Body of pancreas (tissue), 4 donors: ENCODE data around the gene MIGA2. TPM values are rescaled to one million over a fixed set of nuclear protein-coding genes. Genes with fewer than 3 reads are reported as not detected.
A peak's percentile ranks its signal among the peaks of the same experiment; 100 is the strongest.

Experiments used
- ATAC-seq: fragments of 150-250 bp; one replicate; pipeline ENCODE4 v1.9.1; 2016
- DNase-seq, 4 donors: peaks; one replicate each; pipeline ENCODE4 v3.0.0-alpha.2; 2019
- H3K27ac ChIP-seq, 4 donors: fragments of 200-600 bp; sonication (generic); 1 replicate in 3 of 4; 2 replicates in 1 of 4; pipeline versions ENCODE4 v1.5.1 to v1.6.1; 2016 to 2019; ENCODE audit warnings: mild to moderate bottlenecking in 1 of 4, mixed read lengths in 1 of 4, moderate library complexity in 1 of 4
- H3K27me3 ChIP-seq, 2 donors: fragments of 200-600 bp; sonication (generic); one replicate each; pipeline ENCODE4 v1.6.0; 2016; ENCODE audit warnings: mild to moderate bottlenecking in 1 of 2
- H3K36me3 ChIP-seq, 2 donors: fragments of 200-600 bp; sonication (generic); replicated peaks in 1 of 2; 2 replicates each; pipeline ENCODE4 v1.5.1; 2016; ENCODE audit warnings: low read depth in 2 of 2; ENCODE audit not compliant: insufficient read depth in 1 of 2
- H3K4me1 ChIP-seq: fragments of 200-600 bp; sonication (generic); one replicate; pipeline ENCODE4 v1.6.0; 2016
- H3K4me3 ChIP-seq, 2 donors: fragments of 200-600 bp; sonication (generic); 1 replicate in 1 of 2; 2 replicates in 1 of 2; pipeline ENCODE4 v1.5.1; 2016 to 2019
- H3K9me3 ChIP-seq, 3 donors: fragments of 200-600 bp; sonication (generic); 1 replicate in 2 of 3; 2 replicates in 1 of 3; pipeline ENCODE4 v1.5.1; 2016
- POLR2A ChIP-seq, 3 donors: fragments of 450-650 bp; IDR thresholded peaks; one replicate each; pipeline ENCODE4 v1.6.1; 2016; ENCODE audit warnings: antibody characterized with exemption in 3 of 3, mild to moderate bottlenecking in 2 of 3
- WGBS, 2 donors: methylation state at CpG; one replicate each; pipeline ENCODE4 v1.1.5; 2017; 5-methylcytosine and 5-hydroxymethylcytosine counted together
- intact Hi-C: fragments of 100-400 bp; cut with DNase I; formaldehyde crosslinking; loops from one replicate; pipeline ENCODE4 v1.15.1; 2023
- total RNA-seq, 2 donors: library from RNA; depleted of rRNA; stranded (reverse); fragments of >200 nt; gene quantifications; one replicate each; pipeline ENCODE4 v1.1.0, GENCODE V29; 2016
- TF ChIP-seq, protein P1 (sequence below), 7 experiments: fragments of 450-650 bp in 4 of 7; fragments of 200-600 bp in 3 of 7; sonication (generic) in 3 of 7; IDR thresholded peaks; one replicate each; pipeline ENCODE4 v1.5.1; 2016 to 2019; ENCODE audit warnings: antibody characterized with exemption in 7 of 7

MIGA2 gene
- total RNA-seq, 2 donors from 2014 or later: 11.9 to 36.6 TPM

DNA sequence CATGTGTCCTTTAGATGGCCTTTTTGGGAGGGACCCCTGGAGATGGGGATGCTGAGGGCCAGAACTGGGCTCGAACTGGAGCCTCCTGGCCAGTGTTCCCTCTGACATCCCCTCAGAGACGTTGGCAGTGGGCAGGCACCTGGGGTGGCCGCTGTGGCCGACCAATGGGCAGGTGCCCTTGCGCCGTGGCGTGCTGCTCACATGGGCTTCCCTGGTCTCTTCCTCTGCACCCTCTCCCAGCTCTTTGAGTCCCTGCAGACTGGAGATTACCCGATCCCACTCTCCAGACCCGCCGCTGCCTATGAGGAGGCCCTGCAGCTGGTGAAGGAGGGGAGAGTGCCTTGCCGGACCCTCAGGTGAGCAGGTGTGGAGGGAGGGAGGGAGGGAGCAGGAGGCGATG, 24.6 kb downstream of the MIGA2 start:
- ATAC-seq: no peak
- H3K27me3 ChIP-seq: no peaks in the 10 kb centered on the region
- intact Hi-C loops: no loop called here
- no peak for DNase-seq
- H3K4me1 ChIP-seq: no peaks in the 10 kb centered on the region
- peaks cover 0 to 13% of the 10 kb centered on the region in 2 donors for H3K36me3 ChIP-seq
- TF ChIP-seq, protein P1, sequence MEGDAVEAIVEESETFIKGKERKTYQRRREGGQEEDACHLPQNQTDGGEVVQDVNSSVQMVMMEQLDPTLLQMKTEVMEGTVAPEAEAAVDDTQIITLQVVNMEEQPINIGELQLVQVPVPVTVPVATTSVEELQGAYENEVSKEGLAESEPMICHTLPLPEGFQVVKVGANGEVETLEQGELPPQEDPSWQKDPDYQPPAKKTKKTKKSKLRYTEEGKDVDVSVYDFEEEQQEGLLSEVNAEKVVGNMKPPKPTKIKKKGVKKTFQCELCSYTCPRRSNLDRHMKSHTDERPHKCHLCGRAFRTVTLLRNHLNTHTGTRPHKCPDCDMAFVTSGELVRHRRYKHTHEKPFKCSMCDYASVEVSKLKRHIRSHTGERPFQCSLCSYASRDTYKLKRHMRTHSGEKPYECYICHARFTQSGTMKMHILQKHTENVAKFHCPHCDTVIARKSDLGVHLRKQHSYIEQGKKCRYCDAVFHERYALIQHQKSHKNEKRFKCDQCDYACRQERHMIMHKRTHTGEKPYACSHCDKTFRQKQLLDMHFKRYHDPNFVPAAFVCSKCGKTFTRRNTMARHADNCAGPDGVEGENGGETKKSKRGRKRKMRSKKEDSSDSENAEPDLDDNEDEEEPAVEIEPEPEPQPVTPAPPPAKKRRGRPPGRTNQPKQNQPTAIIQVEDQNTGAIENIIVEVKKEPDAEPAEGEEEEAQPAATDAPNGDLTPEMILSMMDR (IDR thresholded peaks at IDR 0.05): no peak
- no peak for TF ChIP-seq POLR2A (IDR thresholded peaks at IDR 0.05)
- no peak overlapping the region for H3K27ac ChIP-seq
- WGBS, 2 donors: 93 to 98% methylated on average over 10 to 12 of the region's 12 CpGs
- H3K9me3 ChIP-seq: no peaks in the 10 kb centered on the region
- H3K4me3 ChIP-seq: no peak overlapping the region

GRCh38 chr9:129063061-129063460, 26.6 kb downstream of the MIGA2 start:
- intact Hi-C loops: no loop called here
- no peaks in the 10 kb centered on the region for H3K27me3 ChIP-seq
- ATAC-seq (no peak), DNase-seq (no peak)
- no peak overlapping the region for H3K4me3 ChIP-seq
- WGBS, 2 donors: 100% methylated on average over 5 of the region's 9 CpGs; no CpG with 5 or more reads in 1 of the 2 donors
- peaks cover 0 to 13% of the 10 kb centered on the region in 2 donors for H3K36me3 ChIP-seq
- no peaks in the 10 kb centered on the region for H3K9me3 ChIP-seq
- no peaks in the 10 kb centered on the region for H3K4me1 ChIP-seq
- TF ChIP-seq, protein P1 (IDR thresholded peaks at IDR 0.05): no peak
- no peak for TF ChIP-seq POLR2A (IDR thresholded peaks at IDR 0.05)
- no peak overlapping the region for H3K27ac ChIP-seq

- Histone ChIP-seq H3K4me3 (no peak overlapping the region), H3K27me3 (no peaks in the 10 kb centered on the region), H3K9me3 (no peaks in the 10 kb centered on the region), H3K27ac (no peak overlapping the region), H3K36me3 (peaks cover 0 to 7% of the 10 kb centered on the region in 2 donors), H3K4me1 (no peaks in the 10 kb centered on the region)
- intact Hi-C loops: no loop called here
- ATAC-seq (no peak), DNase-seq (no peak)
- whole genome bisulfite sequencing, 2 donors: 94% methylated on average over 8 of the region's 8 CpGs
- no peak for TF ChIP-seq POLR2A (IDR thresholded peaks at IDR 0.05)
- TF ChIP-seq, protein P1 (IDR thresholded peaks at IDR 0.05): no peak
Observed at GRCh38 chr9:129064499-129064908, 28.1 kb downstream of the MIGA2 start.

- 94 to 96% methylated on average over 6 to 17 of the region's 19 CpGs for WGBS, 2 donors
- no peaks in the 10 kb centered on the region for H3K9me3 ChIP-seq
- no peaks in the 10 kb centered on the region for H3K27me3 ChIP-seq
- H3K36me3 ChIP-seq: peaks cover 0 to 6% of the 10 kb centered on the region in 2 donors
- intact Hi-C loops: no loop called here
- no peak for TF ChIP-seq POLR2A (IDR thresholded peaks at IDR 0.05)
- no peaks in the 10 kb centered on the region for H3K4me1 ChIP-seq
- no peak overlapping the region for H3K4me3 ChIP-seq
- H3K27ac ChIP-seq: no peak overlapping the region
- ATAC-seq (no peak), DNase-seq (no peak)
Observed at GRCh38 chr9:129068110-129068509, 31.7 kb downstream of the MIGA2 start.

DNA sequence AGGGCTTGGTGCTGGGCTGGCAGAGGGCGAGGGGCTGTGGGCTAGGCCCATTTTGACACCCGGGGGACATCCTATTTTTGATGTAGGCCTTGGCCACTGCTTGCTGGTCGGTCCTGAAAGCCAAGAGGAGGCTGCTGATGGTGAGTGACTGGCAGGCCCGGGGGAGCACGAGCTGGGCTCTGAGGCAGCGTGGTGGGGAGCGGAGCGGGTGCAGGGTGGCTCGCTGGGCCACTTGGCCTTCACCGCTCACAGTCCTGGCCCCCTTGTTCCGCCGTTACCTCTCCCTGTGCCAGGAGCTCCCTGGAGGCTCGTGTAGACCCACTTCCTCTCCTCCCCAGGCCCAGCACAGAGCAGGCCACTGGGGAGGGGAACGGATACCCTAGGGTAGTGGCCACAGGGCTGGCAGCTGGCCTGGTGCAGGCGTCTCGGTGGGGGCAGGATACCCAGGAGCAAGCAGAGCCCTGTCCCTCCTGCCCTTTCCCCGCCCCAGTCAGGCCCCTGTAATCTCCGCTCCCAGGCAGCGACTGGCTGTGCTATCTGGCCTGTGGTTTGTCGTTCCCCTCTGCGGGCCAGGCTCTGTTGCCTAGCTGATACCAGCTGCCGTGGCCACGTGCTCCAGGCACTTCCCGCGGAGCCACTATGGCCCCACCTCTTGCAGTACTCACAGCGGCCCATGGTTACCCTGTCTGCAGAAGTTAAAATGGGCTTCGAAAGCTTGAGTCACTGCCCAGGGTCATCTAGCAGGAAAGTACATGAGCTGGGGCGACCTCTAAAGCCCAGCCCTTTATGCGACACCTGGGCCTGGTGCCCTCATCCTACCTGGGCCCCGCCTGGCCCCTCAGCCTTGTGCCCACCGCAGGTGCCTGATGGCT, 32.8 kb downstream of the MIGA2 start:
- Histone ChIP-seq H3K27ac (peak overlapping the region; percentile 9 to 56 (median 20)), H3K36me3 (peaks cover 0 to 3% of the 10 kb centered on the region in 2 donors), H3K4me3 (no peak overlapping the region), H3K4me1 (no peaks in the 10 kb centered on the region), H3K27me3 (no peaks in the 10 kb centered on the region), H3K9me3 (no peaks in the 10 kb centered on the region)
- peak; percentile 45 for ATAC-seq
- peak; percentile 34 to 82 (median 79) for DNase-seq
- 55 to 85% methylated on average over 16 to 31 of the region's 31 CpGs for WGBS, 2 donors
- intact Hi-C loops: no loop called here
- TF ChIP-seq, protein P1 (IDR thresholded peaks at IDR 0.05): peak in 3 of 7 experiments; percentile 21 to 30 (median 26)
- TF ChIP-seq POLR2A (IDR thresholded peaks at IDR 0.05): peak in 1 of 3 donors; percentile 19
